Gastroesophageal sphincter (tissue), 3 donors: Measurements from ENCODE around the gene ZNF471.

Experiments used
- CTCF ChIP-seq, 4 experiments: fragments of 200-600 bp in 2 of 4; fragments of 450-650 bp in 2 of 4; sonication (generic) in 1 of 4; IDR thresholded peaks; one replicate each; pipeline ENCODE4 v1.5.1; 2017 to 2019; ENCODE audit warnings: antibody characterized with exemption in 4 of 4, mild to moderate bottlenecking in 2 of 4, moderate library complexity in 2 of 4
- POLR2A ChIP-seq, 2 donors: fragments of 450-650 bp; IDR thresholded peaks; one replicate each; pipeline ENCODE4 v1.6.1; 2017; ENCODE audit warnings: antibody characterized with exemption in 2 of 2, mild to moderate bottlenecking in 2 of 2, moderate library complexity in 1 of 2
- POLR2AphosphoS5 ChIP-seq: sonication (generic); formaldehyde crosslinking; IDR thresholded peaks from one replicate; pipeline ENCODE4 v1.6.1; 2017; ENCODE audit warnings: antibody characterized with exemption

GRCh38 chr19:56538254-56538760 lies 30.7 kb downstream of the ZNF471 start:
- peak in 2 of 4 experiments; percentile 29 to 30 for TF ChIP-seq CTCF (IDR thresholded peaks at IDR 0.05)
- TF ChIP-seq POLR2AphosphoS5: peak; percentile 50
- TF ChIP-seq POLR2A (IDR thresholded peaks at IDR 0.05): no peak
